Endothelial cell of umbilical vein (primary cell): ENCODE results near the gene MALT1.

ENCODE experiments used
- CTCF ChIP-seq, 2 donors: IDR thresholded peaks; 1 replicate in 1 of 2; 2 replicates in 1 of 2; pipeline ENCODE4 v1.5.1; 2011; ENCODE audit warnings: low read length in 2 of 2, mild to moderate bottlenecking in 2 of 2, moderate library complexity in 2 of 2, control low read depth in 1 of 2, inconsistent platforms in 1 of 2, low read depth in 1 of 2; ENCODE audit not compliant: insufficient read depth in 1 of 2; ENCODE audit errors: extremely low read depth in 1 of 2
- EZH2 ChIP-seq: IDR thresholded peaks from 2 replicates; pipeline ENCODE4 v1.6.1; 2012; ENCODE audit warnings: borderline replicate concordance, low read depth, mild to moderate bottlenecking, moderate library complexity, low read length, inconsistent platforms; ENCODE audit not compliant: severe bottlenecking
- GATA2 ChIP-seq: IDR thresholded peaks from 2 replicates; pipeline ENCODE4 v1.7.0; 2011; ENCODE audit warnings: low read depth, mild to moderate bottlenecking, moderate library complexity, mixed read lengths, low read length; ENCODE audit not compliant: insufficient read length, insufficient read depth
- MYC ChIP-seq: IDR thresholded peaks from one replicate; pipeline ENCODE4 v1.6.1; 2011; ENCODE audit warnings: mild to moderate bottlenecking, low read depth, low read length
- POLR2A ChIP-seq: IDR thresholded peaks from 2 replicates; pipeline ENCODE4 v1.6.1; 2012; ENCODE audit warnings: low read depth, mild to moderate bottlenecking, control low read depth, low read length
- POLR2AphosphoS5 ChIP-seq: IDR thresholded peaks from 2 replicates; pipeline ENCODE4 v1.6.1; 2012; ENCODE audit warnings: low read depth, mild to moderate bottlenecking, control low read depth, low read length, moderate library complexity; ENCODE audit not compliant: insufficient read depth
- TF ChIP-seq, protein P1 (sequence below): IDR thresholded peaks from 2 replicates; pipeline ENCODE4 v1.6.1; 2011; ENCODE audit not compliant: insufficient read depth, insufficient read length

DNA sequence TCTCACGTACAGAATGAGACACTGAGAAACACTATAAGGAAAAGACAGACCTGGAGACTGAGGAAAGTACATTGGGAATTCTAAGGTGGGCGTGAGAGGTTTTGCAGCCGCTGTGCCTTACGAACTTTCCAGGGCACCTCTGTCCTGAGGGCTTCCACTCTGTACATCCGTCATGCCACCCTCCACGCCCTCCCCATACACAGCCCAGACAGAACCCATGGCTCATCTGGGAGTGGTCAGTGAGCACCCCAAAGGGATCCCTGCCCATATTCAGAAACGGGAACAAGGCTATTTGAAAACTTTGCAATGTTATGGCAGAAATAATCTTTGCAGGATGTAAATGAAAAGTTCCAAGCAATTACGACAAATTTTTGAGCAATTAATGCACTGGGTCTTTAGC is 98.1 kb downstream of the MALT1 start:
- TF ChIP-seq CTCF (IDR thresholded peaks at IDR 0.05; ENCODE audit: extremely low read depth in 1 of 2, insufficient read depth in 1 of 2, low read depth in 1 of 2, low read length in 2 of 2) (no peak), EZH2 (no peak), POLR2AphosphoS5 (no peak), POLR2A (no peak), GATA2 (no peak), MYC (no peak)
- TF ChIP-seq, protein P1, sequence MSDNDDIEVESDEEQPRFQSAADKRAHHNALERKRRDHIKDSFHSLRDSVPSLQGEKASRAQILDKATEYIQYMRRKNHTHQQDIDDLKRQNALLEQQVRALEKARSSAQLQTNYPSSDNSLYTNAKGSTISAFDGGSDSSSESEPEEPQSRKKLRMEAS: no peak
